Ectodermal cell (in vitro differentiated cells): ENCODE measurements around the gene CACNG4.

Experiments
- H3K27ac ChIP-seq: 2 replicates; pipeline ENCODE4 v1.7.0; 2013; ENCODE audit warnings: mild to moderate bottlenecking, low read depth, low read length; ENCODE audit not compliant: insufficient read depth, poor library complexity, severe bottlenecking
- H3K27me3 ChIP-seq: 2 replicates; pipeline ENCODE4 v1.7.0; 2013; ENCODE audit warnings: mild to moderate bottlenecking, low read length; ENCODE audit not compliant: insufficient read depth, control insufficient read depth, poor library complexity, severe bottlenecking
- H3K36me3 ChIP-seq: one replicate; pipeline ENCODE4 v1.7.0; 2013; ENCODE audit warnings: low read length; ENCODE audit not compliant: control insufficient read depth, insufficient read depth
- H3K4me1 ChIP-seq: one replicate; pipeline ENCODE4 v1.7.0; 2013; ENCODE audit warnings: low read length; ENCODE audit not compliant: control insufficient read depth, insufficient read depth
- H3K4me3 ChIP-seq: 2 replicates; pipeline ENCODE4 v1.7.0; 2013; ENCODE audit warnings: low read depth, low read length, control low read depth; ENCODE audit not compliant: insufficient read depth
- H3K9me3 ChIP-seq: 2 replicates; pipeline ENCODE4 v1.7.0; 2013; ENCODE audit warnings: mild to moderate bottlenecking, low read length, moderate library complexity; ENCODE audit not compliant: control insufficient read depth
- WGBS, 2 experiments: methylation state at CpG; one replicate each; pipeline ENCODE4 v1.1.7; 2013; ENCODE audit warnings: missing lambda C conversion rate in 2 of 2; 5-methylcytosine and 5-hydroxymethylcytosine counted together

Gene CACNG4

DNA sequence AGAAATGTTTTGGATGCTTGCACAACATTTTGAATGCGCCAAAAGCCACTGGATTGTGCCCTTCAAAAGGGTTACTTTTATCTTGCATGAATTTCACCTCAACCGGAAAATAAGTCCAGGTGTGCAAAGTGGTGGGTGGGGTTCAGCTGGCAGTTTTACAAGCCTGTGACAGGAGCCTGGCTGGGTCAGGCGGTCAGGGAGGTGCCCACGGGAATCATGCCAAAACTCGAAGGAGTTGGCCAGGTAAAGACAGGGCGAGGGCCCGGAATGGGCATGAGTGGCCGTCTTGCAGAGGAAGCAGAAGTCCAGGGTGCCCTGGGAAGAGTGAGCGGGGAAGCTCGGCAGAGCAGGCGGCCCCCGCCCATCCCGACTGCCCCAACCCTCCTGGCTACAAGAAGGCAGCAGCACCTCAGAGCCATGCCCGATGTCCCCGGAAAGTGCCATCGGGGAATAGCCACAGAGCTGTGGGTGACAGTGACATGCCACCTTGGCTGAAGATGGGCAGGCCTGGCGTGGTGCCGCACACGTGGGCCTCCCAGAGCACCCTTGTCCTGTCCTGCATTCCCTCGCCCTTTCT is 60.8 kb downstream of the CACNG4 start:
- WGBS, 2 experiments: 95 to 96% methylated on average over 20 of the region's 20 CpGs
- Histone ChIP-seq H3K9me3 (no peaks in the 10 kb centered on the region), H3K27me3 (no peaks in the 10 kb centered on the region), H3K36me3 (no peaks in the 10 kb centered on the region), H3K4me1 (no peaks in the 10 kb centered on the region), H3K4me3 (no peak overlapping the region), H3K27ac (no peak overlapping the region)

GRCh38 chr17:67026341-67026740 is 61.8 kb downstream of the CACNG4 start:
- WGBS, 2 experiments: 79 to 91% methylated on average over 2 of the region's 2 CpGs
- Histone ChIP-seq H3K9me3 (no peaks in the 10 kb centered on the region), H3K27ac (no peak overlapping the region), H3K36me3 (no peaks in the 10 kb centered on the region), H3K4me1 (no peaks in the 10 kb centered on the region), H3K4me3 (no peak overlapping the region), H3K27me3 (no peaks in the 10 kb centered on the region)

- Histone ChIP-seq H3K27me3 (no peaks in the 10 kb centered on the region), H3K36me3 (no peaks in the 10 kb centered on the region), H3K4me1 (no peaks in the 10 kb centered on the region), H3K4me3 (no peak overlapping the region), H3K27ac (no peak overlapping the region), H3K9me3 (no peaks in the 10 kb centered on the region)
- WGBS, 2 experiments: 94% methylated on average over 12 of the region's 12 CpGs
Observed at GRCh38 chr17:67027031-67027628, 62.6 kb downstream of the CACNG4 start.

- H3K27me3 ChIP-seq: no peaks in the 10 kb centered on the region
- H3K4me3 ChIP-seq: no peak overlapping the region
- WGBS, 2 experiments: 91 to 93% methylated on average over 21 of the region's 21 CpGs
- H3K9me3 ChIP-seq: no peaks in the 10 kb centered on the region
- H3K4me1 ChIP-seq: no peaks in the 10 kb centered on the region
- no peak overlapping the region for H3K27ac ChIP-seq
- H3K36me3 ChIP-seq: no peaks in the 10 kb centered on the region
Observed at GRCh38 chr17:67030641-67031040, 66.1 kb downstream of the CACNG4 start.

GRCh38 chr17:67032382-67032781 is 67.9 kb downstream of the CACNG4 start:
- Histone ChIP-seq H3K27ac (no peak overlapping the region), H3K4me1 (no peaks in the 10 kb centered on the region), H3K27me3 (no peaks in the 10 kb centered on the region), H3K9me3 (no peaks in the 10 kb centered on the region), H3K4me3 (no peak overlapping the region), H3K36me3 (no peaks in the 10 kb centered on the region)
- WGBS, 2 experiments: 94 to 96% methylated on average over 14 of the region's 14 CpGs

- H3K27ac ChIP-seq: no peak overlapping the region
- 92% methylated on average over 9 to 11 of the region's 13 CpGs for WGBS, 2 experiments
- no peaks in the 10 kb centered on the region for H3K9me3 ChIP-seq
- no peak overlapping the region for H3K4me3 ChIP-seq
- no peaks in the 10 kb centered on the region for H3K27me3 ChIP-seq
- H3K4me1 ChIP-seq: no peaks in the 10 kb centered on the region
- no peaks in the 10 kb centered on the region for H3K36me3 ChIP-seq
Observed at GRCh38 chr17:67032985-67033384, 68.5 kb downstream of the CACNG4 start.

DNA sequence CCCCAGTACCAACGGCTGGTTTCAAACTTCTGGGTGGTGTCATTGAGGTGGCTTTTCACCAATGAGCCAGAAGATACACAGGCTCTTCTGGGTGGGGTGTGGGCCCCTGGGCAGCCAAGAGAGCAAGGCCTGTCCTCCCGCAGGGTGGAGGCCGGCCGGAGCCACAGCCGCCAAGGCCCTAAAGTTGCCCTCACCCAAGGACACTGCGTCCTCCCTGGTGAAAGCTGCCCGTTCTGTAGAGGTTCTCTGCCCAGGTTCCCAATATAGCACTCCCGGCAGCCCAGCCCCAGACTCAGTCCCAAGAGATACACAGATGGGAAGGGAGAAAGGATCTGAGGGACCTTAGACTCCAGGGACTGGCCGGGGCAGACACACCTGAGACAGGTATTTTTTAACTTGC is 69.1 kb downstream of the CACNG4 start:
- no peak overlapping the region for H3K27ac ChIP-seq
- H3K27me3 ChIP-seq: no peaks in the 10 kb centered on the region
- H3K9me3 ChIP-seq: no peaks in the 10 kb centered on the region
- no peaks in the 10 kb centered on the region for H3K36me3 ChIP-seq
- no peaks in the 10 kb centered on the region for H3K4me1 ChIP-seq
- no peak overlapping the region for H3K4me3 ChIP-seq
- whole genome bisulfite sequencing, 2 experiments: 95% methylated on average over 9 of the region's 9 CpGs

DNA sequence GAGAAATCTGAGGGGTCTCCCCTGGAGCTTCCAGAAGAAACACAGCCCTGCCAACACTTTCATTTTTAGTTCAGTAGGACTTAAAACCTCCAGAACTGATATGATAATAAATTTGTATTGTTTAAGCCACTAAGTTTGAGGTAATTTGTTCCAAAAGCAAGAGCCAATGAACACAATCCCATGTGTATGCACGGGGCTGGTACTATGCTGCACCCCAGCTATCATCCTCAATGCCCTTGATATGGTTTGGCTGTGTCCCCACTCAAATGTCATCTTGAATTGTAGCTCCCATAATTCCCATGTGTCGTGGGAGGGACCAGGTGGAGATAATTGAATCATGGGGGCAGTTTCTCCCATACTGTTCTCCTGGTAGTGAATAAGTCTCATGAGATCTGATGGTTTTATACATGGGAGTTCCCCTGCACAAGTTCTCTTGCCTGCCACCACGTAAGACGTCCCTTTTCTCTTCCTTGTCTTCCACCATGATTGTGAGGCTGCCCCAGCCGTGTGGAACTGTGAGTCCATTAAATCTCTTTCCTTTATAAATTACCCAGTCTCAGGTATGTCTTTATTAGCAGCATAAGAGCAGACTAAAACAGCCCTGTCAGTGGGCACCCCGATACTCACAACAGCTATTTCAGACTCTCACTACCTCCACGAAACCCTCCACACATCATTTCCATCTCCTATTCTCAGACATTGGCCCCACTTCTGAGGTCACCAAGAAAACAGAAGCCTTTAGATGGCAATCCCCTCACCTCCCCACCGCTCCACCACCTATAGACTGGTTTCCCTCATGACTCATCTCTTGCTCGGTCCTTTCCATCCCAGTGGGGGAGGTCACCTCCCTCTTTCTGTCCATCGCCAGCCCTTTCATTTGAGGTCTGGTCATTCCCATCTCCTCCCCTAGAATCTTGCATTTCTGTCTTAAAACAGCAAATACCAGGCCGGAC is 70.9 kb downstream of the CACNG4 start:
- no peaks in the 10 kb centered on the region for H3K36me3 ChIP-seq
- H3K9me3 ChIP-seq: no peaks in the 10 kb centered on the region
- no peaks in the 10 kb centered on the region for H3K4me1 ChIP-seq
- no peak overlapping the region for H3K4me3 ChIP-seq
- WGBS, 2 experiments: 81 to 83% methylated on average over 11 of the region's 11 CpGs
- H3K27ac ChIP-seq: no peak overlapping the region
- no peaks in the 10 kb centered on the region for H3K27me3 ChIP-seq

DNA sequence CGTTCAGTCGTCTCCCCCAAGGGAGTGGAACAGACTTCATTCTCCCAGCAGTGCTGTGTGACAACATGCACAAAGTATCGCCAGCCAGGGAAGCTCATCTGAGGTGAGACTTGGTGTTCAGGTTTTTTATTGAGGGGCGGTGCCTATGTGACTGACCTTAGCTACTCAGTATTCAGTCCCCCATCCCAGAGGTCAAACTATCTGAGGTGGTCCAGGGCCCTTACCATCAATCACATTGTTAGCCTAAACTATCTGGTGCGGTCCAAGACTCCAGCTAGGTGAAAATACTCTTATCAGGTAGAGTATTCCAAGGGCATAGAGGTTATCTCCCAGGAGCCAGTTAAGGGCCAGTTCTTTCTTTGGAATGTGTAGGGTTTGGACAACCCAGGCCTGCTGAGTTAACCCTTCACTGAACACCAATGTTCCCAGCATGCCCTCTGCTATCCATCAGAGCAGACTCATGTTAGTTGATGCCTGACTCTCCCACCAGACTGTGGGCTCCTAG is 74.4 kb downstream of the CACNG4 start:
- Histone ChIP-seq H3K4me1 (peaks cover 6% of the 10 kb centered on the region), H3K36me3 (no peaks in the 10 kb centered on the region), H3K27me3 (no peaks in the 10 kb centered on the region), H3K9me3 (no peaks in the 10 kb centered on the region), H3K27ac (no peak overlapping the region), H3K4me3 (no peak overlapping the region)
- 73 to 74% methylated on average over 5 of the region's 5 CpGs for WGBS, 2 experiments

GRCh38 chr17:67040652-67041051 is 76.1 kb downstream of the CACNG4 start:
- Histone ChIP-seq H3K4me1 (peaks cover 6% of the 10 kb centered on the region), H3K36me3 (no peaks in the 10 kb centered on the region), H3K27ac (no peak overlapping the region), H3K4me3 (no peak overlapping the region), H3K9me3 (no peaks in the 10 kb centered on the region), H3K27me3 (no peaks in the 10 kb centered on the region)
- 92 to 93% methylated on average over 6 of the region's 6 CpGs for WGBS, 2 experiments
